ENCODE results near the gene ASTN2. TPM values are rescaled to one million over a fixed set of nuclear protein-coding genes. Genes with fewer than 3 reads are reported as not detected.

The ASTN2 gene
- total and polyA plus RNA-seq, 2 donors (not counting 3 experiments of a cell fraction or from before 2014, with no cell fraction given) = 1.0 to 1.9 TPM

- H3K9me1 ChIP-seq (replicated peaks; ENCODE audit: control insufficient read depth, extremely low read depth, insufficient read depth, low read length) = no peaks in the 10 kb centered on the region
- H3K4me3 ChIP-seq (replicated peaks in 1 of 3; ENCODE audit: insufficient read depth in 1 of 3, low read depth in 1 of 3, low read length in 3 of 3) = no peak overlapping the region
- no peak for FAIRE-seq
- H3K36me3 ChIP-seq (ENCODE audit: control insufficient read depth in 2 of 2, extremely low read depth in 1 of 2, insufficient read depth in 2 of 2, low read length in 2 of 2) = no peaks in the 10 kb centered on the region
- no peak overlapping the region for H3K27ac ChIP-seq (ENCODE audit: insufficient read depth, low read depth, low read length)
- H3K4me1 ChIP-seq (ENCODE audit: control insufficient read depth, extremely low read depth, insufficient read depth, low read length) = no peaks in the 10 kb centered on the region
- no TSS peak for BruUV-seq (replicated peaks)
- CTCF ChIA-PET = no interaction called here
- no peak for DNase-seq (ENCODE audit: low read depth, low spot score)
- no peaks in the 10 kb centered on the region for H3K27me3 ChIP-seq (ENCODE audit: control insufficient read depth in 2 of 2, insufficient read depth in 2 of 2, low read length in 2 of 2)
- TF ChIP-seq POLR2AphosphoS5 (IDR thresholded peaks at IDR 0.05; ENCODE audit: insufficient read depth, low read depth, low read length) = no peak
- TF ChIP-seq JUN (IDR thresholded peaks at IDR 0.05; ENCODE audit: borderline replicate concordance, insufficient read depth, insufficient read length, low read depth) = no peak
- no peak for TF ChIP-seq EZH2 (IDR thresholded peaks at IDR 0.05; ENCODE audit: borderline replicate concordance, low read depth, low read length, severe bottlenecking)
- TF ChIP-seq, protein P1, sequence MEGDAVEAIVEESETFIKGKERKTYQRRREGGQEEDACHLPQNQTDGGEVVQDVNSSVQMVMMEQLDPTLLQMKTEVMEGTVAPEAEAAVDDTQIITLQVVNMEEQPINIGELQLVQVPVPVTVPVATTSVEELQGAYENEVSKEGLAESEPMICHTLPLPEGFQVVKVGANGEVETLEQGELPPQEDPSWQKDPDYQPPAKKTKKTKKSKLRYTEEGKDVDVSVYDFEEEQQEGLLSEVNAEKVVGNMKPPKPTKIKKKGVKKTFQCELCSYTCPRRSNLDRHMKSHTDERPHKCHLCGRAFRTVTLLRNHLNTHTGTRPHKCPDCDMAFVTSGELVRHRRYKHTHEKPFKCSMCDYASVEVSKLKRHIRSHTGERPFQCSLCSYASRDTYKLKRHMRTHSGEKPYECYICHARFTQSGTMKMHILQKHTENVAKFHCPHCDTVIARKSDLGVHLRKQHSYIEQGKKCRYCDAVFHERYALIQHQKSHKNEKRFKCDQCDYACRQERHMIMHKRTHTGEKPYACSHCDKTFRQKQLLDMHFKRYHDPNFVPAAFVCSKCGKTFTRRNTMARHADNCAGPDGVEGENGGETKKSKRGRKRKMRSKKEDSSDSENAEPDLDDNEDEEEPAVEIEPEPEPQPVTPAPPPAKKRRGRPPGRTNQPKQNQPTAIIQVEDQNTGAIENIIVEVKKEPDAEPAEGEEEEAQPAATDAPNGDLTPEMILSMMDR (IDR thresholded peaks at IDR 0.05; ENCODE audit: extremely low read depth in 1 of 2, insufficient read depth in 1 of 2, low read depth in 1 of 2, low read length in 2 of 2) = no peak
- no peak for TF ChIP-seq GATA2 (IDR thresholded peaks at IDR 0.05; ENCODE audit: insufficient read depth, insufficient read length, low read depth, low read length)
- TF ChIP-seq MYC (IDR thresholded peaks at IDR 0.05; ENCODE audit: low read depth, low read length) = no peak
- TF ChIP-seq, protein P2, sequence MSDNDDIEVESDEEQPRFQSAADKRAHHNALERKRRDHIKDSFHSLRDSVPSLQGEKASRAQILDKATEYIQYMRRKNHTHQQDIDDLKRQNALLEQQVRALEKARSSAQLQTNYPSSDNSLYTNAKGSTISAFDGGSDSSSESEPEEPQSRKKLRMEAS (IDR thresholded peaks at IDR 0.05; ENCODE audit: insufficient read depth, insufficient read length) = no peak
- no peak for TF ChIP-seq POLR2A (IDR thresholded peaks at IDR 0.05; ENCODE audit: low read depth, low read length)
- no peak for TF ChIP-seq FOS (IDR thresholded peaks at IDR 0.05; ENCODE audit: borderline replicate concordance, insufficient read depth, low read length)
- no peak overlapping the region for H3K4me2 ChIP-seq (ENCODE audit: insufficient read depth, low read length)
- H4K20me1 ChIP-seq (replicated peaks; ENCODE audit: control insufficient read depth, extremely low read depth, insufficient read depth, low read length) = no peaks in the 10 kb centered on the region
- no peaks in the 10 kb centered on the region for H3K79me2 ChIP-seq (ENCODE audit: control insufficient read depth, insufficient read depth, low read length)
- H3K9ac ChIP-seq (replicated peaks; ENCODE audit: extremely low read depth, insufficient read depth, low read length) = no peak overlapping the region
- dilution Hi-C loops (cut with MboI; ENCODE audit: extremely low pct_ligation_motif_present, low sequenced_read_pairs) = no loop called here
- POLR2A ChIA-PET = no interaction called here
- no peak overlapping the region for H2AFZ ChIP-seq (ENCODE audit: low read depth, low read length)
- H3K9me3 ChIP-seq (replicated peaks; ENCODE audit: control insufficient read depth, insufficient read depth, low read length) = no peaks in the 10 kb centered on the region
- intact Hi-C loops (cut with micrococcal nuclease) = no loop called here
Observed at GRCh38 chr9:116547729-116548426, 867.0 kb downstream of the ASTN2 start.

Data from endothelial cell of umbilical vein (primary cell).